HFF-Myc (cell line): ENCODE data around the gene S1PR5.
A peak's percentile ranks its signal among the peaks of the same experiment; 100 is the strongest.

Source experiments
- DNase-seq: peaks from one replicate; pipeline ENCODE4 v3.0.0-alpha.2; 2011; ENCODE audit warnings: low read depth; ENCODE audit errors: extremely low read depth
- H3K4me3 ChIP-seq: replicated peaks from 2 replicates; pipeline ENCODE4 v1.5.1; 2011; ENCODE audit warnings: low read depth, mild to moderate bottlenecking, control low read depth, low read length
- TF ChIP-seq, protein P1 (sequence below): IDR thresholded peaks from 2 replicates; pipeline ENCODE4 v1.5.1; 2012; ENCODE audit warnings: mild to moderate bottlenecking, low read depth, low read length, control low read depth; ENCODE audit errors: missing control alignments

S1PR5 gene

DNA sequence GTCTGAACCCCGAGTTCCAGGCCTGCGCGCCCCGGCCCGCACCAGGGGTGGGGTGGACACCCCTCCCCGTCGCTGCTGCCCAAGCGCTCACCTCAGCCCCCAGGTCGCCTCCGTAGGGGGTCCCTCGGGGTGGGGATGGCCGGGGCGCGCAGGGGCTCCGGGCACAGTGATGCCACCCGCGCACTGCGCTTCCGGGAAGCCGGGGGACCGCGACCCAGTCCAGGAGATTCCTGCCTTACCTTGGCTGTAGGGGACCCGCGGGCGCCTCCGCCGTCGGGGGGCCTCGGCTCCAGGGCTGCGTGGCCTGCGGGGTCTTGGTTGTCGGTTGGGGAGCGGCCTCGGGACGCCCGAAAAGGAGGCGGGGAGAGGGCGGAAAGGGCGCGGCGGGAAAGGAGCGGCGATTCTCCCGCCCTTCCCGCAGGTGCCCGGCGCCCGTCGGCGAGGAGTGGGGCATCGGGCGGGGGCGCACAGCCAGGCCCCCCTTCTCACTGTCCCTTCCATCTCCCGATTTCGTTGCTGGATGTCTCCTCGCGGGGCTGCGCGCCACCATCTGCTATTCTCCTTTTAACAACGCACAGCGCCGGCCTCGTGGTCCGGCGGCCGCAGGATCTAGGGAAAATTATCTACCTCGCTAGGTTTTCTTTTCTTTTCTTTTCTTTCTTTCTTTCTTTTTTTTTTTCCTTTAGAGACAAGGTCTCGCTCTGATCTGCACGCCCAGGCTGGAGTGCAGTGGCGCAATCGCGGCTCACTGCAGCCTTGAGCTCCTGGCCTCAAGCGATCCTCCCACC, 14.1 kb downstream of the S1PR5 start, which contains the start of gene KEAP1:
TSS of gene KEAP1 (minus strand) at position 355 of the 788 bp plus-strand sequence. CDS start 3,323 bp downstream, outside the sequence.
- DNase-seq = no peak
- TF ChIP-seq, protein P1, sequence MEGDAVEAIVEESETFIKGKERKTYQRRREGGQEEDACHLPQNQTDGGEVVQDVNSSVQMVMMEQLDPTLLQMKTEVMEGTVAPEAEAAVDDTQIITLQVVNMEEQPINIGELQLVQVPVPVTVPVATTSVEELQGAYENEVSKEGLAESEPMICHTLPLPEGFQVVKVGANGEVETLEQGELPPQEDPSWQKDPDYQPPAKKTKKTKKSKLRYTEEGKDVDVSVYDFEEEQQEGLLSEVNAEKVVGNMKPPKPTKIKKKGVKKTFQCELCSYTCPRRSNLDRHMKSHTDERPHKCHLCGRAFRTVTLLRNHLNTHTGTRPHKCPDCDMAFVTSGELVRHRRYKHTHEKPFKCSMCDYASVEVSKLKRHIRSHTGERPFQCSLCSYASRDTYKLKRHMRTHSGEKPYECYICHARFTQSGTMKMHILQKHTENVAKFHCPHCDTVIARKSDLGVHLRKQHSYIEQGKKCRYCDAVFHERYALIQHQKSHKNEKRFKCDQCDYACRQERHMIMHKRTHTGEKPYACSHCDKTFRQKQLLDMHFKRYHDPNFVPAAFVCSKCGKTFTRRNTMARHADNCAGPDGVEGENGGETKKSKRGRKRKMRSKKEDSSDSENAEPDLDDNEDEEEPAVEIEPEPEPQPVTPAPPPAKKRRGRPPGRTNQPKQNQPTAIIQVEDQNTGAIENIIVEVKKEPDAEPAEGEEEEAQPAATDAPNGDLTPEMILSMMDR = no peak
- H3K4me3 ChIP-seq = peak within 1 kb of the TSS; percentile 91

DNA sequence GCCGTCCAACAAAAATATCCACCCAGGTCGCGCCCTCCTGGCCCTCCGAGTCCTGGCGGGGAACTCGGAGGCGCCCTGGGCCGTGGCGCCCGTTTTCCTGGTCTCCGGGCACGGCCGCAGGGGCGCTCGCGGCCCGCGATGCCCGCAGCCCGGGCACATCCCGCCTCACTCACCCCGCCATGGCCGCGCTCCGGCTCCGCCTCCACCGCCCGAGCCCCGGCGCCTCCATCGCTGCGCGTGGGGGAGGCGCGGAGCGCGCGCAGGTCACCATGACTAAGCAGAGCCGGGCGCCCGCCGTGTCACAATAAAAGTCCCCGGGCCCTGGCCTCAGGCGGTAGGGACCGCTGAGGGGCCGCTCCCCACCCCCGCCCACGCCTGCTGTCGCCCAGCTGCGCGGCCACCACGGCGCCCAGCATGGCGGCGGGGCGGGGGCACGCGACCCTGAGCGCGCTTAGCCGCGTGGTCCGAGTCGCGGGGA, 14.7 kb downstream of the S1PR5 start:
- peak; percentile 56 for DNase-seq

DNA sequence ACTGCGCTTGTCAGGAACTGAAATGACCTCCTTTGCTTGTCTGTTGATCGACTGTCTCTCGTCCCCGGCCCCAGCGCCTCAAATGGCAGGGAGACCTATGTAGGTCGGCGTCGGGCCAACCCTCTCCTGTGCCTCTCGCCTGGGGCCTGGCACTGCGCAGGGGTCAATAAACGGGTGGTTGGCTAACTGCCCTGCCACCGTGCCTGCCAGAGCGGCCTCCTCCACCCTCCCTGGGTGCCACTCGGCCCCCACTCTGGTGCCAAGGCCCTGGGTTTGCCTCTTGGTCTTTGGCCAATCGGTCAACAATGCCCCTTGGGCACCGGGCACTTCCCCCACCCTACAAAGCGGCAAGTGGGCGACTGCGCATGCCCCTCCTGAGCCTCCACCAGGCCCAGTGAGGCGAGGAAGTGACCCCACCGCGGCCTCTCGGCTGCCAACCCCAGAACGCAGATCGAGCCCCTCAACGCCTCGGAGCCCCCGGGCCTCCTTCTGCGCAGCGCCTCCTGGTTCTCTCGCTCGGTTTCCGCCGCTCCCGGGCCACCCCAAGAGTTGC, 15.2 kb downstream of the S1PR5 start:
- TF ChIP-seq, protein P1 = no peak
- DNase-seq = no peak
- H3K4me3 ChIP-seq = peak overlapping the region; percentile 91

More for the DNA sequence above, 14.7 kb downstream of the S1PR5 start:
- H3K4me3 ChIP-seq = peak overlapping the region; percentile 91
- TF ChIP-seq, protein P1 = no peak

DNA sequence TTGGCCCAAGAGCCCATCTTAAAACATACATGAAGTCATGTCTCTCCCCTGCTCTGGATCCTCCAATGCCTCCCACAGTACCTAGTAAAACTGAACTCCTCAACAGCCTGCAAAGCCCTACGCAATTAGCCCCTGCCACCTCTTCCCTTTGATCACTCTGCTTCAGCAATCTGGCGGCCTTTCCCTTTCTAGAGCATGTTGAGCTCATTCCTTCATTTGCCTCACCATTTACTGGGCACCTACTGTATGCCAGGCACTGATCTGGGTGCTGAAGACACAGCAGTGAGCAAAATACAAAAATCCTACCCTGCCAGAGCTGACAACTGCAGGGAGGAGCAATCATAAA, 17.0 kb downstream of the S1PR5 start:
- DNase-seq = no peak
- TF ChIP-seq, protein P1 = no peak

DNA sequence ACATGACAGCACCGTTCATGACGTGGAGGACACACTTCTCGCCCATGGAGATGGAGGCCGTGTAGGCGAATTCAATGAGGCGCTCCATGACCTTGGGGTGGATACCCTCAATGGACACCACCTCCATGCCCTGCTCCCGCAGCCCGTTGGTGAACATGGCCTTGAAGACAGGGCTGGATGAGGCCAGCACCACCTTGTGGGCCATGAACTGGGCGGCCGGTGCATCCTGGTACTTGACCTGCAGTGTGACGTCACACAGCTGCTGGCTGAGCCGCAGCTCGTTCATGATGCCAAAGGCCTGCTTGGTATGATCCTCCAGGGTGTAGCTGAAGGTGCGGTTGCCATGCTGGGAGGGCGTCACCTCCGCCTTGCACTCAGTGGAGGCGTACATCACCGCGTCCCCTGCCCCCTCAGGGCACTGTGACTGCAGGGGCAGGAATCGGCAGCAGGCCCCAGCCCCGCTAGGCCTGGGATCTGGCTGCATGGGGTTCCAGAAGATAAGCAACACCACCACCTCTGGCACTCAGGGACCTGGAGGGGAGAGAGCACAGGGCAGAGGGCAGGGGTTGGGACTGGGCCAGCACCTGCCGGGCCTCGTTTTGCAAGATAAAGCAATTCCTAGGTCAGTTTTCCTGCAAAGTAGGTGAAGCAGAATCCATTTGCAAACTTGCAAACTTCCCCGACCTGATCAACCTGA, 17.5 kb downstream of the S1PR5 start:
- no peak for DNase-seq
- H3K4me3 ChIP-seq = no peak overlapping the region
- TF ChIP-seq, protein P1 = no peak

More for the DNA sequence above, 17.0 kb downstream of the S1PR5 start:
- no peak overlapping the region for H3K4me3 ChIP-seq

DNA sequence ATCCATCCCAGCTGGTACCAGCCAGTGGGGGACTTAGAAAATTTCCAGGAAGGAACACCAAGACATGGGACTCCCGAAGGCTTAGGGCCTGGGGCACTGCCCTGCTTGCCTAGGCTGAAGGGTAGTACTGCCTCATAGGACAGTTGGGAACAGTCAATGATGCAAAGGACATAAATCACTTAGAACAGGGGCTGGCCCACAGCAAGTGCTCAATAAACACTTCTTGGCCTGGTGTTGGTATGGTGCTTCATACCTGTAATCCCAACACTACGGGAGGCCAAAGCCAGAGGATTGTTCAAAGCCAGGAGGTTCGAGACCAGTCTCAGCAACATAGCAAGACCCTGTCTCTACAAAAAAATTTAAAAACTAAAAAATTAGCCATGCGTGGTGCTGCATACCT, 19.9 kb downstream of the S1PR5 start:
- DNase-seq = no peak
- TF ChIP-seq, protein P1 = no peak
- no peak overlapping the region for H3K4me3 ChIP-seq
